GDM1 (cell line): Measurements from ENCODE around the gene RNF130.

Experiments
- DNase-seq: peaks from one replicate; lab custom pipeline; 2025; lab: John Stamatoyannopoulos, UW

RNF130 gene

DNA sequence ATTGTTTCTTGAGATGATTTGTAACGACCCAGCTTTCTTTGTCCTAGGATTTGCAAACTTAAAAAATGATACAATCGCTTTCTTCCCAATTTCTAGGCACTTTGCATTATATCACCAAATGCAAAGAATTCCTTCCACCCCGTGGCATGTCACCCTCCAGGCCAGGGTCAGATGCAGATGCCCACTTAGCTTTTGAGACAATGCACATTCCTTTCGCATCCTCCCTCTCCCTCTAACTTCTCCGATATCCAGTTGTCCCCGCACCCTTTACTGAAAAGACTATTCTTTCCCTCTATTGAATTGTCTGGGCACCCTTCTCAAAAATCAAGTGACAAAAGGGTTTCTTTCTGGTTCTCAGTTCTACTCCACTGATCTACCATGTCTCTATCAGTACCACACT, 17.3 kb downstream of the RNF130 start:
- DNase-seq, result no peak

- DNase-seq, result no peak
Measured at GRCh38 chr5:180053061-180053602, 18.4 kb downstream of the RNF130 start.

- DNase-seq, result no peak
Measured at GRCh38 chr5:180052211-180052818, 19.2 kb downstream of the RNF130 start.

DNA sequence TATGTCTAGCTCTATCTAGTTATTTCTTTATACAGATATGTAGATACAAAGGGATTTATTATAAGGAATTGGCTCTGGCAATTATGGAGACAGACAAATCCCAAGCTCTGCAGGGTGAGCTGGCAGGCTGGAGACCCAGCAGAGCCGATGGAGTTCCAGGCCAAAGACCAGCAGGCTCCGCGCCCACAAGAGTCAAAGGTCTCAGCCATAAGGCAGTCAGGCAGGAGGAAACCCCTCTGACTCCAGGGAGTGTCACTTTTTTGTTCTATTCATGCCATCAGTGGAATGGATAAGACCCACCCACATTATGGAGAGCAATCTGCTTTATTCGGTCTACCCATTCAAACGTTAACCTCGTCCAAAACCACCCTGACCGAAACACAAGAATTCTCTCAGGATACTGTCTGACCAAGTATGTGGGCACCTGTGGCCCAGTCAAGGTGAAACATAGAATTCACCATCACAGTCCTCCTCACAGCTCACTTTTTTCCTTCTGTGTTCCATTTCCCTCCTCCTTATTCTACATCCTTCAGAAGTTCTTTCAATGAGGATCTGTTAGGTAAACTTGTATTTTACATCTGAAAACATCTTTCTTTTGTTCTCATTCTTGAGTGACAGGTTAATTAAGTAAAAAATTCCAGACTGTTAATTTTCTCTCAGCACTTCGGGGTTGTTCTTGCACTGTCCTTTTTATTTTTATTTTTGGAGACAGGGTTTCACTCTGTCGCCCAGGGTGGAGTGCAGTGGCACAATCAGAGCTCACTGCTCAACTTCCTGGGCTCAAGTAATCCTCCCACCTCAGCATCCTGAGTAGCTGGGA, 21.2 kb downstream of the RNF130 start:
- DNase-seq, result no peak

DNA sequence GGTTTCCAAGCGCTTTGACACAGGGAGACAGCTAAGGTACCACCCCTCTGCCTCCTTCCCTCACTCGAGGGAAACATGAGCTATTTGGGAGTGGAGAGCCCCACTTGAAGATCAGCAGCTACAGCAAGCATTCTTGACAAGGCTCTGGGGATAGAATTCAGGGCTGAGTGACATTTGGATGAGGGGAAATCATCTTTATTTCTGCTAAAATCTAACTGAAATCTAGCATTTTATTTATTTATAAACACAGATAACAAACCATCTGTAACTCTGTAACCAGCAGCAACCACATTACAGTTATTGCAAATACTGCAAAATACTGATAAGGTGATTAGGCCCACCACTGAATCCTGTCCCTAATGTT, 22.4 kb downstream of the RNF130 start:
- no peak for DNase-seq

DNA sequence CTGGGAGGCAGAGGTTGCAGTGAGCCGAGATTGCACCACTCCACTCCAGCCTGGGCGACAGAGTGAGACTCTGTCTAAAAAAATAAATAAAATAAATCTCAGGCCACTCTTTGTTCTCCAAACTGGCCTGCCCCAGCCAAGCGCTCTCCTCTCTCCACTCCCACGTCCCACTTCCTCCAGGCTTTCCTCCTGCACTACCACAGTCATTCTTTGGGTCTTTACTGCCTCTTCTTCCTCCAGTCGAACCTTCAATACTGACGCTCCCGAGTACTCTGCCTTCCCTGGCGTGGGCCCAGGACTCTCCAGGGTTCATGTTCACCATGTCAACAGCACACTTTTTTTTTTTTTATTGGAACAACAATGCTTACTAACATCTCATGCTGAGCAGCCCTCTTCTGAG, 23.9 kb downstream of the RNF130 start:
- DNase-seq, result no peak

- no peak for DNase-seq
Measured at GRCh38 chr5:180046656-180047055, 24.9 kb downstream of the RNF130 start.

DNA sequence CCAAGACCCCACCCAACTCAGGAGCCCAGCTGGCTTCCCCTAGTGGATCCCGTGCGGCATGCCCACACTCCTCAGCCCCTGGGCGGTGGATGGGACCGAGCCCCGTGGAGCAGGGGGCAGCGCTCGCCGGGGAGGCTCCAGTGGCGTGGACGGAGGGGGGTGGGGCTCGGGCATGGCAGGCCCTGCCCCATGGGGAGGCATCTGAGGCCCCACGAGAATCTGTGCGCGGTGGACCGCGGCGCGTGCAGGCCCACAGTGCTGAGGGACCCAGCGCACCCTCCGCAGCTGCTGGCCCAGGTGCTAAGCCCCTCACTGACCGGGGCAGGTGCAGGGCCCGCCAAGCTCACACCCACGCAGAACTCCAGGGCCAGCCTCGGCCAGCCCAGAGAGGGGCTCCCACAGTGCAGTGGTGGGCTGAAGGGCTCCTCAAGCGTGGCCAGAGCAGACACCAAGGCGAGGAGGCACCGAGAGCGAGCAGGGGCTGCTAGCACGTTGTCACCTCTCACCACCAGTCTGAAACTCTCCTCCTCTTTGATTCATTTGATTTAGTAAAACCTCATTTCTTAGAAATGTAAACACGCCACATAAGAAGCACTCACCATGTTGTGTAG, 25.6 kb downstream of the RNF130 start:
- no peak for DNase-seq

- no peak for DNase-seq
Measured at GRCh38 chr5:180043377-180043776, 28.2 kb downstream of the RNF130 start.

DNA sequence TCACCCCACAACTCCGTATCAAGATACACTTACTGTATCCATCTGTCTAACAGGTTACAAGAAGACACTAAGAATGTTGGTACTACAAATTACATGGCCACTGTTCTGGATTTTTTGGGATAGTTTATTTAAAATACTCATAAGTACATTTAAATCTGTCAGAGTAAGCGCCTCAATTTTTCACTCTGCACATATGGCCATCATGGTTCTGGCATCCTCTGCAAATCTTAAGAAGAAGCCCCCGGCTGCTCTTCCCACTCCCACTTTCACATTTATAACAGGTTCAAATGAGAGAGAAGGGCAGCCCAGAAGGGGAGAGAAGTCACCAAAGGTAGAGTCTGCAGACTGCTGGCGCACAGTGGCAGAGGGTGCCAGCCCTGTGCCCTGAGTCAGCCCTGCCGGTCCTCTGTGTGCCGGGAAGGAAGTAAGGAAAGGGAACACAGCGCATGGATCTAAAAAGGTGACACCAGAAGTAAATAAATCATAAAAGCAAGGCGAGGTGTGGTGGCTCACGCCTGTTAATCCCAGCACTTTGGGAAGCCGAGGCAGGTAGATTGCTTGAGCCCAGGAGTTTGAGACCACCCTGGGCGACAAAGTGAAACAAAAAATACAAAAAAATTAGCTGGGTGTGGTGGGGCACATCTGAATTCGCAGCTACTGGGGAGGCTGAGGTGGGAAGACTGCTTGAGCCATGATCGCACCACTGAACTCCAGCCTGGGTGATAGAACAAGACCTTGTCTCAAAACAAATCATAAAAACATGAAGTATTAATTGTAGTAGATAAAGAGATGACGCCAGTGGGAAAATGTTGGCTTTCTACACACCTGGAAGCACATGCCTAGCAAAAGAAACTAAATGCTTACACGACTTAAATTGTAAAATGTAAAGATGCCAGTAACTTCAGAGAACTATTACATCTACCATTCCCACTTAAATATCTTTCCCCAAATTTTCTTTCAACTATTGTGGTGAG, 30.0 kb downstream of the RNF130 start:
- DNase-seq, result no peak

DNA sequence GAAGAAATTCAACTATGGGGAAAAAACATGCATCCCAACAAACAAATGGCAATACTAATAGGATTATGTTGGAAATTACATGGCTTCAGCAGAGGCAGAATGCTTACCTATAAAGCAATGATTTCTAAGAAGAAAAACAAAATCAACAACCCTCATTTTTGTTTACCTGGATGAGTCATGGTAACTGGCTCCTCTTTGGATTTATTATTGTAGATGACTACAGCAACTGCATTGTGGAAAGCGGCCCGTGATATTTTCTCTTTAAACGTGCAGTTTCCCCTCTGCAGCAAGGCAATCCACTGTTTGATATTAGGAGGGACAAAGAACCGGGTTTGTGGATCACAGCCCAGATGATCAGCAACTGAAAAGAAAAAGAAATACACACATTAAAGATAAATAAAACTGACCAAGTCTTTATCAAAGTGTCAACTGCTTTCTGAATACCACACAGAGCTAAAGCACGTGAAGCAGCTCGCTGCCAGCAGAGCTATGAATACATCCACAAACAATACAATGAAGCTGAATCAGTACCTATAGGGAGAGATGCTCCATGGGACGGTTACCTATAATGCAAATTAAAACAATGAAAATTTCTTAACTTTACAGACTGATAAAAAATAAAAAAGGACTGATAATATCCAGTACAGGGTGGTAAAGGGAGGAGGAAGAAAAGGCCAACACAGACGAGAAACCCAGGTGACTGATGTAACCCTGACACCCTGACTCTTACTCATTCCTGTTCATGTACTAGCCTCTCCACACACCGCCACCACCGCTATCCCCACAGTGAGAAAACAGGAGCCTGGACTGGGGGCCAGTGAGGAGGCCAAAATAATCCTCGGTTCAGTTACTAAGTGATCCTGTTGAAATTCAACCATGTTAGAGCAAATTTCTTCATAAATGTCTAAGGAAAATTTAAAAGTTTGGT, 31.0 kb downstream of the RNF130 start:
- DNase-seq, result no peak

DNA sequence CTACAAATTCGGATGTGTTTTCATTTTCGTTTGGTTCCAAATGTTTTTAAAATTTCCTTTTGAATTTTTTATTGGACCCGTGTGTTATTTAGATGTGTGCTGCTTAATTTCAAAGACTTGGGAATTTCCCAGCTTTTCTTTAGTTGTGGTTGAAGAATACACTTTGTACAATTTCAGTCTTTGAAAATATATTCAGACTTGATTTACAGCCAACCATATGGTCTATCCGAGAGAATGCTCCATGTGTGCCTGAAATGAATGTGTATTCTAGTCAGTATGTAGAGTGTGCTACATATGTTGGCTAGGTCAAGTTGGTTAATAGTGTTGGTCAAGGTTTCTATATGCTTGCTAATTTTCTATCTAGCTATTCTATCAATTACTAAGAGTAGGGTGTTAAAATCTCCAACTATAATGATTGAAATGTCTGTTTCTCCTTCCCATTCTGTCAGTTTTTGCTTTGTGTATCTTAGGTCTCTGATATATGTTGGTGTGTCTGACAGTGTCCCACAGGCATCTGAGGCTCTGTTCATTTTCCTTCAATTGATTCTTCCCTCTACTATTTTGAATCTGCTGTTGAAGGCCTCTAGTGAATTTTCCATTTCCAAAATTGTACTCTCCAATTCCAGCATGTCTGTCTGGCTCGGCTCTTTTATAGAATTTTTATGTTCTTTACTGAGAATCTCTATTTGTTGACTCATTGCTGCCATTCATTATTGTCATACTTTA, 36.2 kb downstream of the RNF130 start:
- no peak for DNase-seq

GRCh38 chr5:180034564-180034963, 37.0 kb downstream of the RNF130 start:
- no peak for DNase-seq

DNA sequence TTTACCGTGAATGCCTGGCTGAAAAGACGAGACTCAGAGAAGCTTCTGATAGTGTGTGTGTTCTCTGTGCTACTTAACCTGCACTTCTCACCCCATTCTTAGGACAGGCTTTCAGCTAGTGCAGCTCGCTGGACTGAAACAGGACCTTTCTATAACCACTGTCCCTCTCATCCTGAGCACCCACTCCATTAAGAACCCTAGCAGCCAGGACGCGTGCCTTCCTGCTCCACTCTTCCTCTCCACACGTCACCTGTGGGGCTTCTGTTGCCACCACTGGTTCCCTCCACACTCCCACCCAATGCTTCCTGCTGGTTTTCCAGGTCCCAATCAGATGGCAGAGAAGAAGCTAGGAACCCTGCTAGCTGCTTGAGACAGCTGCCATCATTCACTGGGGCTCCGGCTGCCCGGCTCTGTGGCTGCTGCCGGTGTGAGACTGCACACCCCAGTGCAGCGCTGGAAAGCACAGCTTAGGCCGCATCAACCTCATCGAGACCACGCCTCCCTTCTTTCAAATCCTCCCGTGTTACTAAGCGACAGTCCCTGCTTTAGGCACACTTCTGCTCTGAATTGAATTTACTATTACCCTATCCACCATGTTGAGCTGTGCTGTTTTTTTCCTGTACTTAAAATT, 44.0 kb downstream of the RNF130 start:
- no peak for DNase-seq

DNA sequence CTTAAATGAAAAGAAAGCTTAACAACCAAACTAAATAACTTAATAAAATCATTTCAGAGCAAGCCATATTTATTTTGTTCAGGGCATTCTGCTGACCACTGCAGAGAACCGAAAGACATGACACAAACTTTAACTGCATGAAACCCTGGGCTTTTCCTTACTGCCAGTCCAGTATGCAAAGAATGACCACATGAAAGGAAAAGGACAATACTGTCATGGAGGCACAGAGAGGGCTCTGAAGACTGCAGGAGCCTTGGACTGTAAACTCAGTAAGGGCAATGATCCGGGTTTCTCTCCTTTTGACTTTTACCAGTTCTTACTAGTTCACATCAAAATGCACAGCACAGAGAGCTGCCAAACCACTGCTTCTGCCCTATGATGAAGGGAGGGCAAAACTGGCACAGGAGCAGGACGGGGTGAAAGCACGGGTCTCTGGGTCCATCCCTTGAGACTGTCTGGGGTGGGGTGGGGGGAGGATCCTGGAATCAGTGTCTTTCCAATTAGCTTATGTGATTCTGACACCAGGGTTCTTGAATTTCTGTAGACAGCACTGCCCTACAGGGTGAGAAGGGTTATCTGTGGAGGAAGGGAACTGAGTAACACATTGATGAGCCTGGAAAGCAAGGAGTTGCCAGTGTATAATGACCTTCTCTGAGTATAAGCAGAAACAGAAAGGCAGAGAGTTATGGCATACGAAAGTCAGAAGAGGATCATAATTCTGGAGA, 44.7 kb downstream of the RNF130 start:
- no peak for DNase-seq

DNA sequence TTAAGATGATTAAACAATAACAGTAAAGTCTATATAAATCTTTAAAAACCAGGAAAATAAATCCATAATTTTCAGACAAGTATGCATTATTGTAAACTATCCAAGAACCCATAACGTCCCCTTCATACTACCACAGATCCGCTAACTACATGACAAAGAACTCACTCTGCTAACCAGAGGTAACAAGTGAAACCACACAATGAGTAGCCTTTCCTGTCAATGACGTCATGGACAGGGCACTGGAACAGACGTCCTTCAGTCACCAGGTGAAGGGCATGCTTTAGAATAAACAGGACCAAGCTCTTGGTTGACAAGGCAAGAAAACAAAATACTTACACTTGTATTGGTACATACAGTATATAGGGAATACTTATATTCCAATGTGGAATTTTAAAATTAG, 45.2 kb downstream of the RNF130 start:
- DNase-seq, result no peak

- DNase-seq, result no peak
Measured at GRCh38 chr5:180021900-180022299, 49.7 kb downstream of the RNF130 start.

DNA sequence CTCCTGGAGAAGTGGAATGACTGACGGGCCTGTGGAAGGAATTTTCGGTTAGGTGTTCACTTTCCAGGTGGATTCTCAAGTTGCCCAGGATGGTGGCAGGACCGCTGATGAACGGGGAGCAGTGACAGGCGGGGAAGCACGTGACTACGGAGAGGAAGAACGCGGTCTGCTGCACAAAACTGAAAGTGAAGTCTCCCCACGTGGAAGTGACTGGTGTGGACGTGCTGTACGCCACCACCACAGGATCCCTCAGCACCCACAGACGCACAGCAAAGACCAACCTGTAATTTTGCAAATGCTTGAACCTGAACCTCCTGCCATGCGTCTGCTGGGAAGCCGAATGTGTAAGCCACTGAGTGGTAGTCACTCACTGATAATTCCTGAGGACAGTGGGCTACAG, 51.4 kb downstream of the RNF130 start:
- DNase-seq, result no peak
